IMR-90 (cell line): ENCODE results near the gene IL22RA1. TPM values are rescaled to one million over a fixed set of nuclear protein-coding genes. Genes with fewer than 3 reads are reported as not detected.

Source experiments
- ATAC-seq: fragments of 200-7000 bp; cut with Tn5 transposase; 2 replicates; pipeline ENCODE4 v1.9.1; 2020; ENCODE audit warnings: low read depth, mild to moderate bottlenecking, moderate library complexity
- BruUV-seq: library from RNA; stranded (reverse); fragments of 400-500 nt; replicated peaks from 2 replicates; lab custom pipeline; 2021; lab: Mats Ljungman, UMichigan
- CTCF ChIA-PET: fragments of 300-600 bp; formaldehyde crosslinking; extraction: SDS; loops from one replicate; lab custom pipeline; 2021; ENCODE audit warnings: antibody characterized with exemption; lab: Yijun Ruan, JAX
- POLR2A ChIA-PET: fragments of 300-600 bp; sonication (Branson Sonifier 250); formaldehyde crosslinking; loops from one replicate; lab custom pipeline; 2022; ENCODE audit warnings: antibody characterized with exemption; ENCODE audit not compliant: unreplicated experiment; lab: Charles Lee
- DNase-seq: peaks from one replicate; pipeline ENCODE4 v3.0.0; 2013
- H2AFZ ChIP-seq: replicated peaks from 2 replicates; pipeline ENCODE3; 2013; ENCODE audit warnings: low read length, mild to moderate bottlenecking; ENCODE audit not compliant: poor library complexity
- H2AK5ac ChIP-seq: 2 replicates; pipeline ENCODE4 v1.6.1; 2013; ENCODE audit warnings: low read depth, low read length, inconsistent platforms
- H2AK9ac ChIP-seq: replicated peaks from 2 replicates; pipeline ENCODE3; 2013; ENCODE audit warnings: mild to moderate bottlenecking, low read depth, low read length, moderate library complexity; ENCODE audit not compliant: poor library complexity
- H2BK120ac ChIP-seq: 2 replicates; pipeline ENCODE4 v1.6.1; 2013; ENCODE audit warnings: low read depth, low read length, inconsistent platforms
- H2BK15ac ChIP-seq: 3 replicates; pipeline ENCODE4 v1.6.1; 2013; ENCODE audit warnings: low read depth, low read length, inconsistent platforms
- H2BK20ac ChIP-seq: 2 replicates; pipeline ENCODE4 v1.6.1; 2013; ENCODE audit warnings: low read depth, mild to moderate bottlenecking, inconsistent platforms, low read length, moderate library complexity
- H2BK5ac ChIP-seq: 2 replicates; pipeline ENCODE4 v1.6.1; 2013; ENCODE audit warnings: mild to moderate bottlenecking, low read depth, low read length, inconsistent platforms; ENCODE audit not compliant: poor library complexity, severe bottlenecking
- H3K14ac ChIP-seq: replicated peaks from 2 replicates; pipeline ENCODE4 v1.6.1; 2013; ENCODE audit warnings: low read depth, low read length, inconsistent platforms
- H3K18ac ChIP-seq: 2 replicates; pipeline ENCODE4 v1.6.1; 2013; ENCODE audit warnings: low read depth, low read length, control low read depth
- H3K23ac ChIP-seq: 2 replicates; pipeline ENCODE4 v1.6.1; 2013; ENCODE audit warnings: low read depth, low read length, inconsistent platforms
- H3K27ac ChIP-seq: 2 replicates; pipeline ENCODE4 v1.5.1; 2013; ENCODE audit warnings: mild to moderate bottlenecking, control low read depth, low read length; ENCODE audit not compliant: insufficient read depth
- H3K27me3 ChIP-seq: 2 replicates; pipeline ENCODE4 v1.6.1; 2013; ENCODE audit warnings: low read length; ENCODE audit not compliant: control insufficient read depth, insufficient read depth
- H3K36me3 ChIP-seq: 2 replicates; pipeline ENCODE4 v1.6.1; 2013; ENCODE audit warnings: low read length, mixed read lengths; ENCODE audit not compliant: control insufficient read depth, insufficient read depth
- H3K4ac ChIP-seq: 2 replicates; pipeline ENCODE4 v1.6.1; 2013; ENCODE audit warnings: low read depth, low read length, inconsistent platforms
- H3K4me1 ChIP-seq: 2 replicates; pipeline ENCODE4 v1.6.1; 2013; ENCODE audit warnings: low read length, mixed read lengths; ENCODE audit not compliant: control insufficient read depth, insufficient read depth
- H3K4me2 ChIP-seq: 2 replicates; pipeline ENCODE4 v1.6.1; 2013; ENCODE audit warnings: low read depth, mild to moderate bottlenecking, control low read depth, low read length, moderate library complexity
- H3K4me3 ChIP-seq: 2 replicates; pipeline ENCODE4 v1.5.1; 2013; ENCODE audit warnings: low read depth, mild to moderate bottlenecking, control low read depth, low read length, moderate library complexity; ENCODE audit not compliant: insufficient read depth
- H3K56ac ChIP-seq: 2 replicates; pipeline ENCODE4 v1.6.1; 2013; ENCODE audit warnings: low read length, inconsistent platforms; ENCODE audit not compliant: insufficient read depth; ENCODE audit errors: extremely low read depth
- H3K79me1 ChIP-seq, 2 experiments: 2 replicates each; pipeline ENCODE4 v1.6.1; 2013; ENCODE audit warnings: low read length in 2 of 2, inconsistent platforms in 1 of 2, low read depth in 1 of 2
- H3K9ac ChIP-seq: 2 replicates; pipeline ENCODE4 v1.6.1; 2013; ENCODE audit warnings: low read depth, low read length, control low read depth
- H3K9me1 ChIP-seq: 2 replicates; pipeline ENCODE4 v1.6.1; 2013; ENCODE audit warnings: low read length, inconsistent platforms; ENCODE audit not compliant: insufficient read depth
- H3K9me3 ChIP-seq: 2 replicates; pipeline ENCODE4 v1.6.1; 2013; ENCODE audit warnings: low read length; ENCODE audit not compliant: control insufficient read depth, insufficient read depth
- H4K20me1 ChIP-seq: 2 replicates; pipeline ENCODE4 v1.6.1; 2013; ENCODE audit warnings: low read length, inconsistent platforms; ENCODE audit not compliant: insufficient read depth
- H4K5ac ChIP-seq: 2 replicates; pipeline ENCODE4 v1.6.1; 2013; ENCODE audit warnings: mild to moderate bottlenecking, low read depth, low read length, control low read depth
- H4K8ac ChIP-seq, 2 experiments: 2 replicates each; pipeline ENCODE4 v1.6.1; 2013; ENCODE audit warnings: low read depth in 2 of 2, low read length in 2 of 2, control low read depth in 1 of 2, inconsistent platforms in 1 of 2
- H4K91ac ChIP-seq: 2 replicates; pipeline ENCODE4 v1.6.1; 2013; ENCODE audit warnings: low read depth, low read length, inconsistent platforms; ENCODE audit not compliant: insufficient read depth
- FOS ChIP-seq: fragments of 150-350 bp; IDR thresholded peaks from 2 replicates; pipeline ENCODE4 v1.6.1; 2016; ENCODE audit warnings: low read depth, low read length
- MAFK ChIP-seq: IDR thresholded peaks from 2 replicates; pipeline ENCODE4 v1.6.1; 2012; ENCODE audit warnings: low read depth, low read length, improper control_type of control experiment
- WGBS, 2 experiments: methylation state at CpG; one replicate each; pipeline versions ENCODE4 v1.1.5 to v1.1.7; 2013; ENCODE audit warnings: missing lambda C conversion rate in 2 of 2; ENCODE audit not compliant: insufficient read length in 1 of 2; ENCODE audit errors: extremely low coverage in 2 of 2; 5-methylcytosine and 5-hydroxymethylcytosine counted together
- dilution Hi-C: fragments of 300-500 bp; cut with HindIII; formaldehyde crosslinking; loops from one replicate; pipeline ENCODE4 v1.14.3; 2018; ENCODE audit warnings: low sequenced_read_pairs; ENCODE audit not compliant: unreplicated experiment
- in situ Hi-C: fragments of 300-500 bp; cut with MboI; formaldehyde crosslinking; loops from 3 replicates; pipeline ENCODE4 v1.14.3; 2019; ENCODE audit warnings: low sequenced_read_pairs, inconsistent platforms, mixed read lengths
- intact Hi-C: fragments of 100-400 bp; cut with micrococcal nuclease; formaldehyde crosslinking; loops from 2 replicates; pipeline ENCODE4 v1.10.0; 2022
- polyA plus RNA-seq, 3 experiments: library from polyadenylated mRNA; depleted of rRNA; stranded (reverse); fragments of >200 nt; gene quantifications; 2 replicates each; pipeline ENCODE4 v1.2.3, GENCODE V29; 2012; ENCODE audit warnings: low replicate concordance in 1 of 3
- total RNA-seq: library from RNA; depleted of rRNA; stranded (reverse); fragments of >200 nt; gene quantifications from 2 replicates; pipeline ENCODE4 v1.2.3, GENCODE V29; 2012

IL22RA1 gene
- total and polyA plus RNA-seq, 2 of the 4 experiments (the other 2 are of a cell fraction) = not detected

DNA sequence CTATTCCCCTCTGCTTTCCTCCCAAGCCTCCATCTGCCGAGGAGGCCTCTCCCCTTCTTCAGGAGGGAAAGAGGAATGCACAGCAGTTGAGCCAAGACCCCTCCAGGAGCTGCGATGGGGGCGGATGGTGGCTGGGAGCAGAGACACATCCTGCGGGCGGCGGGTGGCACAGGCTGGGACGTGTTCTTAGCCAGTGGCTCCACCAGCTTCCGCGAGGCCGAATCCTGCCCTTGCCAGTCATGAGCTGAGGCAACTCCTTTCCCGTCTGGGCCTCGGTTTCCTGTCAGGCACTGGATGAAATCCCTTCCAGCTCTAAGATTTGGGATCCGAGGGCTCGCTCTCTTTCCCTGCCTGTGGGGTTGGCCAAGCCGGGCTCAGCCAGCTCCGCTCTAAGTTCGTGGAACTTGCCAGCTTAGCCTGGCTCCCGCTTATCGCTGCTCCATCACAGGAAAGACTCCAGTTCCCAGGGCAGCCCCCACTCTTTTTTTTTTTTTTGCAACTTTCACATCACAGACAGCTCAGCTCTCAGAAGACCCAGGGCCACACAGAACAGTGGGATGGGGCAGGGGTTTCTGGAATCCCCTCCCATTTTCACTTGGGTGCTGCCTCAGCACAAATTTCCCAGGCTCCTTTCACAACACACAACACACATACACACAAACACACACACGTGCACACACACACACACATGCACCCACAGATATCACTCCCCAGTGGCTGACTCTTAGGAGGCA lies 31.5 kb downstream of the IL22RA1 start:
- DNase-seq (no peak), ATAC-seq (no peak)
- Histone ChIP-seq H3K4me1 (peaks cover 3% of the 10 kb centered on the region; the same call in 1 of the 2 replicates), H3K4me3 (no peak overlapping the region), H3K79me1 (no peaks in the 10 kb centered on the region), H3K56ac (no peak overlapping the region), H3K23ac (no peak overlapping the region), H4K20me1 (no peaks in the 10 kb centered on the region), H3K36me3 (no peaks in the 10 kb centered on the region), H2BK120ac (no peak overlapping the region), H2BK15ac (no peak overlapping the region), H3K9me1 (no peaks in the 10 kb centered on the region), H3K4me2 (no peak overlapping the region), H4K8ac (no peak overlapping the region), H2BK20ac (no peak overlapping the region), H4K5ac (no peak overlapping the region), H3K18ac (no peak overlapping the region), H2AK5ac (no peak overlapping the region), H3K9me3 (no peaks in the 10 kb centered on the region), H3K27ac (no peak overlapping the region), H2AFZ (no peak overlapping the region), H3K14ac (no peak overlapping the region), H3K9ac (no peak overlapping the region), H2BK5ac (no peak overlapping the region), H3K27me3 (peaks cover 39% of the 10 kb centered on the region), H4K91ac (no peak overlapping the region), H2AK9ac (no peak overlapping the region), H3K4ac (no peak overlapping the region)
- WGBS, 2 experiments = 87% methylated on average over 9 of the region's 20 CpGs; no CpG with 5 or more reads in 1 of the 2 experiments
- ChIA-PET POLR2A (no interaction called here), CTCF (interaction anchor here (0.5 kb wide), 1 partner anchor 366 kb away, joined by 3 read pairs; no protein-coding TSS in a partner anchor)
- dilution Hi-C loops = no loop called here
- in situ Hi-C loops = no loop called here
- intact Hi-C loops = no loop called here
- no TSS peak for BruUV-seq
- TF ChIP-seq MAFK (0 out of 2 replicates have a peak, but pooled peaks have one; percentile 12), FOS (no peak)
